Lower leg skin (tissue), 4 donors: ENCODE results near the gene HCN4. TPM values are rescaled to one million over a fixed set of nuclear protein-coding genes. Genes with fewer than 3 reads are reported as not detected.
"Not testable (repeated sequence)": the region's sequence is repeated elsewhere in the genome, so short reads cannot be mapped to it uniquely, and the experiment has no call there.

Experiments used
- DNase-seq, 2 donors: peaks; one replicate each; pipeline ENCODE4 v3.0.0-alpha.2; 2019; ENCODE audit warnings: low spot score in 2 of 2
- H3K4me3 ChIP-seq: fragments of 200-600 bp; sonication (generic); 2 replicates; pipeline ENCODE4 v1.5.1; 2017; ENCODE audit warnings: mild to moderate bottlenecking, low read depth; ENCODE audit not compliant: poor library complexity, severe bottlenecking
- POLR2A ChIP-seq, 2 donors: fragments of 450-650 bp; IDR thresholded peaks; one replicate each; pipeline ENCODE4 v1.6.1; 2016 to 2017; ENCODE audit warnings: antibody characterized with exemption in 2 of 2, mild to moderate bottlenecking in 1 of 2, moderate library complexity in 1 of 2
- WGBS, 2 donors: methylation state at CpG; one replicate each; pipeline ENCODE4 v1.1.5; 2018; 5-methylcytosine and 5-hydroxymethylcytosine counted together
- intact Hi-C: fragments of 100-400 bp; cut with DNase I; formaldehyde crosslinking; loops from one replicate; pipeline ENCODE4 v1.15.0; 2023; ENCODE audit warnings: low total_unique reads
- total RNA-seq, 4 donors: library from RNA; depleted of rRNA; stranded (reverse); fragments of >200 nt; gene quantifications; one replicate each; pipeline ENCODE4 v1.1.0, GENCODE V29; 2016
- TF ChIP-seq, protein P1 (sequence below), 3 donors: fragments of 450-650 bp; IDR thresholded peaks; one replicate each; pipeline ENCODE4 v1.5.1; 2016; ENCODE audit warnings: antibody characterized with exemption in 3 of 3, mild to moderate bottlenecking in 3 of 3, moderate library complexity in 2 of 3

HCN4 gene
- total RNA-seq, 4 donors from 2014 or later: 0.03 to 0.05 (median 0.04) TPM; not detected in 1

DNA sequence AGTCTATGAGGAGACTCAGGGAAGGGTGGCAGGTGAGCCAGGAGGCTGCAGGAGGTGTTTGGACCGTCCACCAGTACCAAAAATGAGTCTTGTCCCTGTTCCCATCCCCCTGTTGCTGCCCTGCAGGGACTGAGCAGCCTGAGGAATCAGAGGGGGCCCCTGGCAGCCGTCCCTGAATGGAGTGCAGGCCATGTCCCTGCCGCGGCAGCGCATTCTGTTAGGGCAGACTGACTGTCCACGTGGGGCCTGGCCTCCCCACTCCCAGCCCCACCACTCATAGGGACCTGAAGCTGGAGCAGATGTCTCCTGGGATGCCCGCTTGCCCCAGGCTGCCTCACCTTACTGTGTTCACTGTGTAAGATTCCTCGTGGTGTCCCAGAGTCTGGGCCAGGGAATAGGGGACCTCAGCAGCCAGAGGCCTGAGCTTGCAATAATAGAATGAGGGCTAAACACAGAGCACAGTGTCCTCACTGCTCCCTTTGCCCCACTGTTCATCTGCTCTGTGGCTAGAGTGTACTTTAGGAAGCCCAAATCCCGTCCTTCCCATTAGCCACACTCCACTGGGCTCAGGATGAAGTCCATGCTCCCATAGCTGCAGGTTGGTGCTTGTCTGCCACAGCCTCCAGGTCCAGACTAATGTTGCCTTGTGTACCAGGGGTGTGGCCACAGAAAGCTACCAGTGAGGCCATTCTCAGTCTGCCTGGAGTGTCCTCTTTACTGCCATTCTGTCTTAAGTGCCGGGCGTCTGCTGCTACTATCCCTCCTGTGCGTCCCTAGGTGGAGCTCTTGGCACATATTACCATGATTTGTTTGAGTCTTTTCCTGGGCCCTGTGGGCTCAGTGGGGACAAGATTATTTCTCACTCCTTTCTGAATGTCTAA lies 63.2 kb downstream of the HCN4 start:
- no peak overlapping the region for H3K4me3 ChIP-seq
- WGBS, 2 donors: 66 to 71% methylated on average over 12 of the region's 12 CpGs
- no peak for DNase-seq
- no peak for TF ChIP-seq POLR2A (IDR thresholded peaks at IDR 0.05)
- TF ChIP-seq, protein P1, sequence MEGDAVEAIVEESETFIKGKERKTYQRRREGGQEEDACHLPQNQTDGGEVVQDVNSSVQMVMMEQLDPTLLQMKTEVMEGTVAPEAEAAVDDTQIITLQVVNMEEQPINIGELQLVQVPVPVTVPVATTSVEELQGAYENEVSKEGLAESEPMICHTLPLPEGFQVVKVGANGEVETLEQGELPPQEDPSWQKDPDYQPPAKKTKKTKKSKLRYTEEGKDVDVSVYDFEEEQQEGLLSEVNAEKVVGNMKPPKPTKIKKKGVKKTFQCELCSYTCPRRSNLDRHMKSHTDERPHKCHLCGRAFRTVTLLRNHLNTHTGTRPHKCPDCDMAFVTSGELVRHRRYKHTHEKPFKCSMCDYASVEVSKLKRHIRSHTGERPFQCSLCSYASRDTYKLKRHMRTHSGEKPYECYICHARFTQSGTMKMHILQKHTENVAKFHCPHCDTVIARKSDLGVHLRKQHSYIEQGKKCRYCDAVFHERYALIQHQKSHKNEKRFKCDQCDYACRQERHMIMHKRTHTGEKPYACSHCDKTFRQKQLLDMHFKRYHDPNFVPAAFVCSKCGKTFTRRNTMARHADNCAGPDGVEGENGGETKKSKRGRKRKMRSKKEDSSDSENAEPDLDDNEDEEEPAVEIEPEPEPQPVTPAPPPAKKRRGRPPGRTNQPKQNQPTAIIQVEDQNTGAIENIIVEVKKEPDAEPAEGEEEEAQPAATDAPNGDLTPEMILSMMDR (IDR thresholded peaks at IDR 0.05): no peak
- intact Hi-C loops: no loop called here

DNA sequence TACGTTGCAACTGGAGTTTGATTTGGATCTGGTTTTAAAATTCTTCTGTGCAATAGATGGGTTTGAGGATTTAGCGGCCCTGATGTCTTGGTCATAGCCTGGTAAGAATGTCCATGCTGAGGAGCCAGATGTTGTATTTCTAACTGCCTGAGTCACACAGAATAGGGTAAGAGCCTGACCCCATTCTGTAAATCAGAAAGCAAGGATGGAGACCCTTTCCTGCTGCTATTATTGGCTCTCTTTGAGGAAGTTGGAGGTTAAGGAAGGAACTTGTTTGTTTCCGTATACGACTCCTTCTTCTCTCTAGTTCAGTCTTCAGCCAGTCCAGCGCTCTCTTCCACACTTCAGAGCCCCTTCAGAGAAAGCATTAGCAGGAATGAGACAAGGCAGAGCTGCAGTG lies 65.1 kb downstream of the HCN4 start:
- DNase-seq: no peak
- intact Hi-C loops: no loop called here
- no peak for TF ChIP-seq POLR2A (IDR thresholded peaks at IDR 0.05)
- TF ChIP-seq, protein P1 (IDR thresholded peaks at IDR 0.05): no peak
- H3K4me3 ChIP-seq: no peak overlapping the region
- 76 to 88% methylated on average over 5 of the region's 5 CpGs for WGBS, 2 donors

DNA sequence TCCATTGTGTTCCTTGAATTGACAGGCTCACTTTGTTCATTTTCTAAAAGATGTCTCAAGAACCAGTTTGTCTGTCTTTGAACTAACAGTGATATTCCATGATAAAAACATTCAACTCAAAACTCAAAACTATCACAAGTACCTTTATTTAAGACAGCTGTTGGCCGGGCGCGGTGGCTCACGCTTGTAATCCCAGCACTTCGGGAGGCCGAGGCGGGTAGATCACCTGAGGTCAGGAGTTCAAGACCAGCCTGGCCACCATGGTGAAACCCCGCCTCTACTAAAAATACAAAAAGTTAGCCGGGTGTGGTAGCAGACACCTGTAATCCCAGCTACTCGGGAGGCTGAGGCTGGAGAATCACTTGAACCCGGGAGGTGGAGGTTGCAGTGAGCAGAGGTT lies 68.5 kb downstream of the HCN4 start:
- WGBS, 2 donors: 84 to 88% methylated on average over 11 of the region's 11 CpGs
- intact Hi-C loops, DNase-seq, H3K4me3 ChIP-seq: not testable (repeated sequence)

DNA sequence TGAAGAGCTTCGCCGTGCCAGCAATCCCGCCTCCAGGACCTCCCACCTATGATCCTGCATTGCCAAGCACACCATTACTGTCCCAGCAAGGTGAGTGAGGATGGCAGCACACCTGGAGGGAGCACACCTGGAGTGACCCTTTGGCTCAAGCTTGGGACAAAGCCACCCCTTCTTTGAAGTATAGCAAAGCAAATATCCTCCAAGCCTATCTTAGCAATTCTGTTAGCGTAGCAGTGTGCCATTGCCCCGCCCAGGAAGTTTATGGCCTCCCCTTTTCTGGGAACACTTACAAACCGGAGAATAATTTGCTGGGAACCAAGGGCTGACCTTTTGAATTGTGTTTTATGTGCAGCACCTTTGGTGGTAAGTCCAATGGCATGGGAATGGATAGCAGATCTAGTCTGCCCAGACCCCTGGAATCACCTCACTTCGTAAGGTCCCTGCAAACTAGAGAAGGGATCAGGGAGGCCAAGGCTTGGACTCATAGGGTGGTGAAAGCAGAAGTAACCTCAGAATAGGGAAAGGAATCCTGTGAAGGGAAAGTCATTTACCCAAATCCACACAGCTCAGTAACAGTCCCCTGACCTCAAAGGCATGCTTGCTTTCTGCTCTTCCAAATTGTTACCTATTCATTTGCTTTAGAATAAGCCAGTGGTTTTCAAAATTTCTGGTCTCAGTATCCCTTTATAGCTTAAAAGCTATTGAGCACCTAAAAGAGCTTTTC lies 70.1 kb downstream of the HCN4 start:
- no peak overlapping the region for H3K4me3 ChIP-seq
- DNase-seq: no peak
- 92 to 94% methylated on average over 7 of the region's 7 CpGs for WGBS, 2 donors
- TF ChIP-seq, protein P1 (IDR thresholded peaks at IDR 0.05): no peak
- no peak for TF ChIP-seq POLR2A (IDR thresholded peaks at IDR 0.05)
- intact Hi-C loops: no loop called here

DNA sequence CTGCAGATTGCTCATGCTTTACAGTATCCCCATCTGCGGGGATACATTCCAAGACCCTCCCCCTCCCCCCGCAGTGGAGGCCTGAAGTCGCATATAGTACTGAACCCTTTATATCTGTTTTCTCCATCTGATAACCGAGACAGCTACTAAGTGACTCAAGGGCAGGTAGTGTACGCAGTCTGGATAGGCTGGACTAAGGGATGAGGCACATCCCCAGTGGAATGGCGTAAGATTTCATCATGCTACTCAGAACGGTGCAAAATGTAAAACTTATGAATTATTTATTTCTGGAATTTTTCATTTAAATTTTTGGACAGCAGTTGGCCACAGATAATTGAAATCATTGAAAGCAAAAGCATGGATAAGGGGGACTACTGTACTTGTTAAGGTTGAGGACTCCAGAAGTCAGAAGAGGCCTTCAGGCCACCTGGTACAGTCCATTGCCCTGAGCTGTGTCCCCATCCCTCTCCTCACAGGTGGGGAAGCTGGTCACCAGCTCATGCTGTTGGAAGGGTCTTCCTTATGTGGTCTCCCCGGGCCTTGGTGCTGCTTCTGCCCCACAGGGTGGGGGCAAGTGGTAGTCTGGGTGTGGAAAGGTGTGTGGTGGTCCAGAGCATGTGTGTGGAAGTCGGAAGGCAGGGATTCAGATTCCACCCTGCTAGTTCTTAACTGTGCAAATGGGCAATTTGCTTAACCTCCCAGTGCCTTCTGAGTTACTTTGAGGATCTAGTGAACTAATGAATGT lies 72.0 kb downstream of the HCN4 start:
- no peak for DNase-seq
- intact Hi-C loops: no loop called here
- no peak overlapping the region for H3K4me3 ChIP-seq
- TF ChIP-seq POLR2A (IDR thresholded peaks at IDR 0.05): no peak
- TF ChIP-seq, protein P1 (IDR thresholded peaks at IDR 0.05): no peak
- 76 to 82% methylated on average over 9 of the region's 9 CpGs for WGBS, 2 donors
